Endothelial cell of umbilical vein (primary cell): ENCODE results near the gene AMMECR1. TPM values are rescaled to one million over a fixed set of nuclear protein-coding genes. Genes with fewer than 3 reads are reported as not detected.

Experiments
- BruUV-seq: library from RNA; stranded (reverse); fragments of 400-500 nt; replicated peaks from 2 replicates; lab custom pipeline; 2021; lab: Mats Ljungman, UMichigan
- CTCF ChIA-PET: fragments of 300-600, 350-600 bp; sonication (Branson Sonifier 250); formaldehyde crosslinking; loops from one replicate; lab custom pipeline; 2021; ENCODE audit warnings: antibody characterized with exemption, inconsistent platforms; lab: Charles Lee
- POLR2A ChIA-PET: fragments of 300-600, 350-600 bp; sonication (Branson Sonifier 250); formaldehyde crosslinking; loops from one replicate; lab custom pipeline; 2021; ENCODE audit warnings: antibody characterized with exemption, inconsistent platforms; lab: Charles Lee
- DNase-seq: peaks from one replicate; pipeline ENCODE4 v3.0.0-alpha.2; 2011; ENCODE audit warnings: low read depth, low spot score
- FAIRE-seq: peaks from 2 replicates; lab custom pipeline; 2011; peaks lifted over from hg19 to GRCh38; lab: Jason Lieb, UNC
- H2AFZ ChIP-seq: 2 replicates; pipeline ENCODE4 v1.6.0; 2012; ENCODE audit warnings: low read depth, low read length, control low read depth, inconsistent platforms
- H3K27ac ChIP-seq: 2 replicates; pipeline ENCODE4 v1.5.1; 2011; ENCODE audit warnings: low read depth, mild to moderate bottlenecking, control low read depth, low read length, moderate library complexity; ENCODE audit not compliant: insufficient read depth
- H3K27me3 ChIP-seq, 2 experiments: 2 replicates each; pipeline versions ENCODE4 v1.6.0 to v1.6.1; 2011; ENCODE audit warnings: low read length in 2 of 2, mixed read lengths in 1 of 2; ENCODE audit not compliant: control insufficient read depth in 2 of 2, insufficient read depth in 2 of 2
- H3K36me3 ChIP-seq, 2 experiments: 2 replicates in 1 of 2; 3 replicates in 1 of 2; pipeline ENCODE4 v1.5.1; 2011; ENCODE audit warnings: low read length in 2 of 2, mild to moderate bottlenecking in 1 of 2, moderate library complexity in 1 of 2; ENCODE audit not compliant: control insufficient read depth in 2 of 2, insufficient read depth in 2 of 2; ENCODE audit errors: extremely low read depth in 1 of 2
- H3K4me1 ChIP-seq: 3 replicates; pipeline ENCODE4 v1.5.1; 2011; ENCODE audit warnings: mild to moderate bottlenecking, low read length; ENCODE audit not compliant: control insufficient read depth, insufficient read depth; ENCODE audit errors: extremely low read depth
- H3K4me2 ChIP-seq: 2 replicates; pipeline ENCODE4 v1.6.1; 2011; ENCODE audit warnings: low read length, control low read depth, mixed read lengths; ENCODE audit not compliant: insufficient read depth
- H3K4me3 ChIP-seq, 3 experiments: fragments of 200-600 bp in 1 of 3; sonication (generic), shearing (Covaris generic) in 1 of 3; replicated peaks in 1 of 3; 2 replicates each; pipeline ENCODE4 v1.5.1; 2011 to 2016; ENCODE audit warnings: control low read depth in 3 of 3, low read length in 3 of 3, mild to moderate bottlenecking in 2 of 3, inconsistent platforms in 1 of 3, low read depth in 1 of 3, moderate library complexity in 1 of 3; ENCODE audit not compliant: insufficient read depth in 1 of 3
- H3K79me2 ChIP-seq: 2 replicates; pipeline ENCODE4 v1.6.0; 2012; ENCODE audit warnings: low read length, inconsistent platforms; ENCODE audit not compliant: control insufficient read depth, insufficient read depth
- H3K9ac ChIP-seq: replicated peaks from 2 replicates; pipeline ENCODE3; 2011; ENCODE audit warnings: low read length, control low read depth; ENCODE audit not compliant: insufficient read depth; ENCODE audit errors: extremely low read depth
- H3K9me1 ChIP-seq: replicated peaks from 3 replicates; pipeline ENCODE4 v1.6.0; 2011; ENCODE audit warnings: mild to moderate bottlenecking, low read length; ENCODE audit not compliant: control insufficient read depth, insufficient read depth; ENCODE audit errors: extremely low read depth
- H3K9me3 ChIP-seq: replicated peaks from 2 replicates; pipeline ENCODE4 v1.5.1; 2012; ENCODE audit warnings: low read length, inconsistent platforms; ENCODE audit not compliant: control insufficient read depth, insufficient read depth
- H4K20me1 ChIP-seq: replicated peaks from 2 replicates; pipeline ENCODE3; 2011; ENCODE audit warnings: mild to moderate bottlenecking, low read length; ENCODE audit not compliant: control insufficient read depth, insufficient read depth; ENCODE audit errors: extremely low read depth
- CTCF ChIP-seq, 2 donors: IDR thresholded peaks; 1 replicate in 1 of 2; 2 replicates in 1 of 2; pipeline ENCODE4 v1.5.1; 2011; ENCODE audit warnings: low read length in 2 of 2, mild to moderate bottlenecking in 2 of 2, moderate library complexity in 2 of 2, control low read depth in 1 of 2, inconsistent platforms in 1 of 2, low read depth in 1 of 2; ENCODE audit not compliant: insufficient read depth in 1 of 2; ENCODE audit errors: extremely low read depth in 1 of 2
- EZH2 ChIP-seq: IDR thresholded peaks from 2 replicates; pipeline ENCODE4 v1.6.1; 2012; ENCODE audit warnings: borderline replicate concordance, low read depth, mild to moderate bottlenecking, moderate library complexity, low read length, inconsistent platforms; ENCODE audit not compliant: severe bottlenecking
- FOS ChIP-seq: IDR thresholded peaks from 2 replicates; pipeline ENCODE4 v1.6.1; 2011; ENCODE audit warnings: mild to moderate bottlenecking, low read length, moderate library complexity, borderline replicate concordance; ENCODE audit not compliant: insufficient read depth
- GATA2 ChIP-seq: IDR thresholded peaks from 2 replicates; pipeline ENCODE4 v1.7.0; 2011; ENCODE audit warnings: low read depth, mild to moderate bottlenecking, moderate library complexity, mixed read lengths, low read length; ENCODE audit not compliant: insufficient read length, insufficient read depth
- JUN ChIP-seq: IDR thresholded peaks from 2 replicates; pipeline ENCODE4 v1.6.1; 2011; ENCODE audit warnings: borderline replicate concordance, low read depth; ENCODE audit not compliant: insufficient read length, insufficient read depth
- MAX ChIP-seq: IDR thresholded peaks from 2 replicates; pipeline ENCODE4 v1.6.1; 2011; ENCODE audit not compliant: insufficient read depth, insufficient read length
- MYC ChIP-seq: IDR thresholded peaks from one replicate; pipeline ENCODE4 v1.6.1; 2011; ENCODE audit warnings: mild to moderate bottlenecking, low read depth, low read length
- POLR2A ChIP-seq: IDR thresholded peaks from 2 replicates; pipeline ENCODE4 v1.6.1; 2012; ENCODE audit warnings: low read depth, mild to moderate bottlenecking, control low read depth, low read length
- POLR2AphosphoS5 ChIP-seq: IDR thresholded peaks from 2 replicates; pipeline ENCODE4 v1.6.1; 2012; ENCODE audit warnings: low read depth, mild to moderate bottlenecking, control low read depth, low read length, moderate library complexity; ENCODE audit not compliant: insufficient read depth
- dilution Hi-C: fragments of 300-500 bp; cut with MboI; formaldehyde crosslinking; loops from one replicate; pipeline ENCODE4 v1.15.0; 2019; ENCODE audit warnings: low sequenced_read_pairs; ENCODE audit not compliant: extremely low pct_ligation_motif_present
- intact Hi-C: fragments of 100-400 bp; cut with micrococcal nuclease; formaldehyde crosslinking; loops from one replicate; pipeline ENCODE4 v1.10.0; 2022
- polyA plus RNA-seq, 4 experiments: library from polyadenylated mRNA; depleted of rRNA in 3 of 4; stranded (reverse) in 3 of 4; unstranded in 1 of 4; fragments of >200 nt; gene quantifications; 2 replicates each; pipeline versions ENCODE4 v1.2.1 to v1.2.3, GENCODE V29; 2011 to 2012; ENCODE audit warnings: missing spikeins in 1 of 4
- total RNA-seq: library from RNA; stranded (reverse); gene quantifications from 2 replicates; pipeline ENCODE4 v1.2.3, GENCODE V29; 2021

AMMECR1 gene
- total and polyA plus RNA-seq, 2 donors (not counting 3 experiments of a cell fraction or from before 2014, with no cell fraction given): 3.6 to 6.9 TPM

DNA sequence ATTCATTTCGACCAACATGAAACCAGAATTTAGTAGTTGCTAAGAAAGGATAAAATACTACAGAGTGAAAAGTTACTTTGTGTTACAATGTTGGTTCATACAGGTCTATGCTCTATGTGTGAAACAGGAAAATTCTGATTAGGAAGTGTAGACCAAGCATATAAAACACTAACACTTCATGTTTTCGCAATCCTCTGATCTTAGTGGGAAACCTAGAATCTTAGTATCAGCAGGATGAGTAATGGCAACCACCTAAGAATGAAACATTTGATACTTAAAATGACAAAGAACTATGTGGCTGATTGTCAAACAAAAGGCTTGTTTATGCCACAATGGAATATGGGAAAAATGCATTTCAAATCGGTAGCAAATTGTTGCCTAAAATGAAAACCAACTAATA lies 116.1 kb downstream of the AMMECR1 start:
- FAIRE-seq: peak; percentile 68
- no TSS peak for BruUV-seq
- dilution Hi-C loops: no loop called here

More for the DNA sequence above, 116.1 kb downstream of the AMMECR1 start:
- Histone ChIP-seq H3K36me3 (no peaks in the 10 kb centered on the region), H3K4me1 (no peaks in the 10 kb centered on the region), H2AFZ (no peak overlapping the region), H3K27me3 (no peaks in the 10 kb centered on the region), H3K9ac (no peak overlapping the region), H3K79me2 (no peaks in the 10 kb centered on the region), H3K9me3 (no peaks in the 10 kb centered on the region), H3K9me1 (no peaks in the 10 kb centered on the region), H3K4me2 (no peak overlapping the region), H4K20me1 (no peaks in the 10 kb centered on the region), H3K4me3 (no peak overlapping the region), H3K27ac (no peak overlapping the region)
- TF ChIP-seq EZH2 (no peak), POLR2A (no peak), MAX (no peak), POLR2AphosphoS5 (no peak), GATA2 (no peak), FOS (no peak), MYC (no peak), JUN (no peak), CTCF (IDR thresholded peaks at IDR 0.05; ENCODE audit: extremely low read depth in 1 of 2, insufficient read depth in 1 of 2, low read depth in 1 of 2, low read length in 2 of 2) (no peak)
- ChIA-PET POLR2A (no interaction called here), CTCF (no interaction called here)
- DNase-seq: no peak
- intact Hi-C loops: no loop called here
